H1 (cell line): ENCODE data around the gene DHRS2. TPM values are rescaled to one million over a fixed set of nuclear protein-coding genes. Genes with fewer than 3 reads are reported as not detected.

ENCODE experiments used
- CTCF ChIA-PET: fragments of 300-600 bp; sonication (Branson Sonifier 250); formaldehyde crosslinking; loops from one replicate; lab custom pipeline; 2021; ENCODE audit not compliant: partially characterized antibody; lab: Charles Lee
- POLR2A ChIA-PET: fragments of 300-600 bp; sonication (Branson Sonifier 250); formaldehyde crosslinking; loops from one replicate; lab custom pipeline; 2021; ENCODE audit warnings: inconsistent platforms; ENCODE audit not compliant: partially characterized antibody; lab: Charles Lee
- DNase-seq, 2 experiments: peaks; one replicate each; pipeline versions ENCODE4 v3.0.0 to v3.0.0-alpha.2; 2010 to 2022; ENCODE audit warnings: low spot score in 2 of 2, low read depth in 1 of 2, mixed read lengths in 1 of 2
- FAIRE-seq: peaks from 2 replicates; lab custom pipeline; 2011; peaks lifted over from hg19 to GRCh38; lab: Jason Lieb, UNC
- H2AFZ ChIP-seq: 2 replicates; pipeline ENCODE4 v1.8.1; 2012; ENCODE audit warnings: low read length, inconsistent platforms
- H2AK5ac ChIP-seq: 2 replicates; pipeline ENCODE4 v1.6.1; 2013; ENCODE audit warnings: low read depth, low read length
- H2BK120ac ChIP-seq: replicated peaks from 2 replicates; pipeline ENCODE3; 2013; ENCODE audit warnings: low read depth, low read length, inconsistent platforms
- H2BK12ac ChIP-seq: 2 replicates; pipeline ENCODE4 v1.6.1; 2013; ENCODE audit warnings: low read depth, low read length
- H2BK15ac ChIP-seq: 2 replicates; pipeline ENCODE4 v1.6.1; 2013; ENCODE audit warnings: low read length
- H2BK20ac ChIP-seq: 2 replicates; pipeline ENCODE4 v1.6.1; 2013; ENCODE audit warnings: low read length
- H2BK5ac ChIP-seq: 2 replicates; pipeline ENCODE4 v1.6.1; 2013; ENCODE audit warnings: low read depth, low read length
- H3K14ac ChIP-seq: 2 replicates; pipeline ENCODE4 v1.6.1; 2013; ENCODE audit warnings: inconsistent platforms; ENCODE audit not compliant: insufficient read length
- H3K18ac ChIP-seq: 2 replicates; pipeline ENCODE4 v1.6.1; 2013; ENCODE audit warnings: low read length; ENCODE audit errors: extremely low read depth
- H3K23ac ChIP-seq: 2 replicates; pipeline ENCODE4 v1.6.1; 2013; ENCODE audit warnings: inconsistent platforms; ENCODE audit not compliant: insufficient read length
- H3K23me2 ChIP-seq: 2 replicates; pipeline ENCODE4 v1.6.1; 2013; ENCODE audit warnings: low read depth, low read length
- H3K27ac ChIP-seq: 2 replicates; pipeline ENCODE4 v1.6.1; 2011; ENCODE audit warnings: low read depth, low read length, inconsistent platforms
- H3K27me3 ChIP-seq, 4 experiments: replicated peaks in 1 of 4; 1 replicate in 1 of 4; 2 replicates in 3 of 4; pipeline versions ENCODE4 v1.6.1 to v1.8.1; 2011 to 2013; ENCODE audit warnings: low read length in 3 of 4, mild to moderate bottlenecking in 3 of 4, inconsistent platforms in 2 of 4, mixed read lengths in 2 of 4, moderate library complexity in 1 of 4; ENCODE audit not compliant: control insufficient read depth in 3 of 4, insufficient read depth in 3 of 4; ENCODE audit errors: extremely low read depth in 1 of 4
- H3K36me3 ChIP-seq, 4 experiments: 2 replicates each; pipeline versions ENCODE4 v1.6.1 to v1.8.1; 2011 to 2013; ENCODE audit warnings: mild to moderate bottlenecking in 4 of 4, low read length in 3 of 4, moderate library complexity in 2 of 4, control low read depth in 1 of 4, inconsistent platforms in 1 of 4; ENCODE audit not compliant: insufficient read depth in 4 of 4, control insufficient read depth in 2 of 4
- H3K4ac ChIP-seq: replicated peaks from 2 replicates; pipeline ENCODE3; 2013; ENCODE audit warnings: low read length, low read depth, mixed read lengths, inconsistent platforms; ENCODE audit not compliant: insufficient read length
- H3K4me1 ChIP-seq, 4 experiments: replicated peaks in 1 of 4; 1 replicate in 1 of 4; 2 replicates in 3 of 4; pipeline versions ENCODE4 v1.6.1 to v1.8.1; 2011 to 2013; ENCODE audit warnings: low read length in 3 of 4, inconsistent platforms in 2 of 4, mixed read lengths in 1 of 4; ENCODE audit not compliant: insufficient read depth in 4 of 4, control insufficient read depth in 3 of 4
- H3K4me2 ChIP-seq, 2 experiments: 2 replicates each; pipeline versions ENCODE4 v1.6.1 to v1.8.1; 2011 to 2013; ENCODE audit warnings: low read depth in 2 of 2, low read length in 2 of 2, control low read depth in 1 of 2, inconsistent platforms in 1 of 2, mild to moderate bottlenecking in 1 of 2; ENCODE audit not compliant: insufficient read depth in 1 of 2
- H3K4me3 ChIP-seq, 4 experiments: fragments of 200-600, 300-600 bp in 1 of 4; sonication (generic), shearing (Covaris generic), sonication (Bioruptor Twin) in 1 of 4; 2 replicates each; pipeline versions ENCODE4 v1.5.1 to v1.8.1; 2011 to 2016; ENCODE audit warnings: low read length in 4 of 4, low read depth in 3 of 4, control low read depth in 2 of 4, inconsistent platforms in 2 of 4, mild to moderate bottlenecking in 2 of 4, mixed read lengths in 1 of 4, moderate library complexity in 1 of 4; ENCODE audit not compliant: insufficient read depth in 2 of 4; ENCODE audit errors: extremely low read depth in 1 of 4
- H3K56ac ChIP-seq: replicated peaks from 2 replicates; pipeline ENCODE3; 2013; ENCODE audit warnings: low read depth, mild to moderate bottlenecking, mixed read lengths, low read length, inconsistent platforms; ENCODE audit not compliant: insufficient read length
- H3K79me1 ChIP-seq: 2 replicates; pipeline ENCODE4 v1.6.1; 2013; ENCODE audit warnings: low read depth, low read length, control low read depth
- H3K79me2 ChIP-seq, 2 experiments: 2 replicates each; pipeline versions ENCODE4 v1.6.1 to v1.8.1; 2012 to 2013; ENCODE audit warnings: low read length in 2 of 2, mild to moderate bottlenecking in 2 of 2, inconsistent platforms in 1 of 2; ENCODE audit not compliant: insufficient read depth in 2 of 2, control insufficient read depth in 1 of 2
- H3K9ac ChIP-seq, 4 experiments: replicated peaks in 1 of 4; 1 replicate in 1 of 4; 2 replicates in 3 of 4; pipeline versions ENCODE4 v1.6.1 to v1.8.1; 2011 to 2013; ENCODE audit warnings: low read depth in 3 of 4, low read length in 3 of 4, control low read depth in 2 of 4, mild to moderate bottlenecking in 2 of 4, moderate library complexity in 2 of 4, inconsistent platforms in 1 of 4; ENCODE audit errors: extremely low read depth in 1 of 4
- H3K9me3 ChIP-seq, 2 experiments: 2 replicates each; pipeline versions ENCODE4 v1.6.1 to v1.8.1; 2012 to 2013; ENCODE audit warnings: mild to moderate bottlenecking in 2 of 2, moderate library complexity in 2 of 2, control low read depth in 1 of 2, inconsistent platforms in 1 of 2, low read depth in 1 of 2, low read length in 1 of 2, mixed read lengths in 1 of 2; ENCODE audit not compliant: insufficient read depth in 2 of 2
- H4K20me1 ChIP-seq, 2 experiments: replicated peaks in 1 of 2; 2 replicates each; pipeline versions ENCODE3 to v1.8.1; 2011 to 2013; ENCODE audit warnings: inconsistent platforms in 2 of 2, low read length in 2 of 2, mild to moderate bottlenecking in 1 of 2; ENCODE audit not compliant: insufficient read depth in 2 of 2, control insufficient read depth in 1 of 2
- H4K5ac ChIP-seq: 2 replicates; pipeline ENCODE4 v1.6.1; 2013; ENCODE audit warnings: low read length, low read depth, mixed read lengths, inconsistent platforms; ENCODE audit not compliant: insufficient read length
- H4K8ac ChIP-seq: 2 replicates; pipeline ENCODE4 v1.8.0; 2013; ENCODE audit warnings: mild to moderate bottlenecking, moderate library complexity, low read length, inconsistent platforms; ENCODE audit not compliant: insufficient read depth; ENCODE audit errors: extremely low read depth
- H4K91ac ChIP-seq: replicated peaks from 2 replicates; pipeline ENCODE3; 2013; ENCODE audit warnings: low read length, mixed read lengths, inconsistent platforms; ENCODE audit not compliant: insufficient read length
- CBX5 ChIP-seq: fragments of 300-800, 300-1000 bp; sonication (generic); IDR thresholded peaks from 2 replicates; pipeline ENCODE4 v1.7.1; 2016; ENCODE audit warnings: antibody characterized with exemption, low read length, low read depth
- CHD1 ChIP-seq: IDR thresholded peaks from 2 replicates; pipeline ENCODE4 v1.6.1; 2012; ENCODE audit warnings: low read depth, low read length, improper control_type of control experiment
- CREB1 ChIP-seq: IDR thresholded peaks from 2 replicates; pipeline ENCODE4 v1.6.1; 2012; ENCODE audit warnings: inconsistent platforms
- CTBP2 ChIP-seq: IDR thresholded peaks from 2 replicates; pipeline ENCODE4 v1.7.0; 2011; ENCODE audit warnings: borderline replicate concordance, mild to moderate bottlenecking, moderate library complexity, mixed read lengths, low read length; ENCODE audit not compliant: insufficient read depth, insufficient read length
- HDAC2 ChIP-seq, 2 experiments: fragments of 300-600 bp in 1 of 2; sonication (generic) in 1 of 2; IDR thresholded peaks; 2 replicates each; pipeline ENCODE4 v1.6.1; 2011 to 2012; ENCODE audit warnings: low read depth in 2 of 2, low read length in 2 of 2, mild to moderate bottlenecking in 2 of 2, moderate library complexity in 2 of 2, borderline replicate concordance in 1 of 2, inconsistent platforms in 1 of 2
- HDAC6 ChIP-seq: IDR thresholded peaks from one replicate; pipeline ENCODE4 v1.7.1; 2012; ENCODE audit warnings: low read depth, mild to moderate bottlenecking, inconsistent platforms, low read length, moderate library complexity
- KDM1A ChIP-seq: fragments of 200-600, 300-600 bp; sonication (generic); IDR thresholded peaks from 2 replicates; pipeline ENCODE4 v1.7.1; 2016; ENCODE audit warnings: mild to moderate bottlenecking, low read length, borderline replicate concordance
- NRF1 ChIP-seq: IDR thresholded peaks from 2 replicates; pipeline ENCODE4 v1.6.1; 2011; ENCODE audit warnings: mild to moderate bottlenecking, low read depth, low read length, improper control_type of control experiment
- POLR2AphosphoS5 ChIP-seq: IDR thresholded peaks from 2 replicates; pipeline ENCODE4 v1.6.1; 2011; ENCODE audit warnings: low read depth, low read length
- SRF ChIP-seq: IDR thresholded peaks from 2 replicates; pipeline ENCODE4 v1.6.1; 2011; ENCODE audit warnings: mild to moderate bottlenecking, low read depth, low read length, moderate library complexity
- USF2 ChIP-seq: IDR thresholded peaks from 2 replicates; pipeline ENCODE4 v1.6.1; 2011; ENCODE audit warnings: low read length, improper control_type of control experiment
- WGBS, 2 experiments: shearing (Covaris generic) in 1 of 2; methylation state at CpG; one replicate each; pipeline versions ENCODE4 v1.1.6 to v1.1.7; 2013 to 2015; ENCODE audit warnings: low lambda C conversion rate in 2 of 2, mixed read lengths in 2 of 2, inconsistent platforms in 1 of 2, low coverage in 1 of 2, missing lambda C conversion rate in 1 of 2; ENCODE audit not compliant: insufficient replicate concordance in 2 of 2, insufficient coverage in 1 of 2, insufficient read length in 1 of 2; ENCODE audit errors: extremely low coverage in 1 of 2, missing lambda C conversion rate in 1 of 2; 5-methylcytosine and 5-hydroxymethylcytosine counted together
- polyA plus RNA-seq, 7 experiments: library from polyadenylated mRNA; depleted of rRNA in 3 of 7; stranded (reverse) in 5 of 7; unstranded in 2 of 7; fragments of >200 nt in 5 of 7; fragments of 200-250 nt in 2 of 7; gene quantifications; 1 replicate in 5 of 7; 2 replicates in 1 of 7; 4 replicates in 1 of 7; pipeline versions ENCODE4 v1.2.1 to v1.2.3, GENCODE V29; 2011 to 2013; ENCODE audit warnings: missing spikeins in 2 of 7, mixed read lengths in 2 of 7
- total RNA-seq: library from RNA; stranded (reverse); fragmentation: NEBNext Ultra II Directional; extraction: Animal tissue kit (Norgen Biotek cat#: 25700); gene quantifications from 2 replicates; pipeline ENCODE4 v1.2.1, GENCODE V29; 2021

The DHRS2 gene
- total and polyA plus RNA-seq, 2 of the 8 experiments (the other 6 are each of a cell fraction or from before 2014, with no cell fraction given) = 1.1 to 3.5 TPM

- Histone ChIP-seq H3K4ac (no peak overlapping the region), H3K56ac (no peak overlapping the region), H3K27me3 (peaks cover 0 to 3% (median 0%) of the 10 kb centered on the region in 4 experiments; a peak in 2 of 7 replicates), H3K23ac (no peak overlapping the region), H2BK15ac (no peak overlapping the region), H2BK5ac (no peak overlapping the region), H4K91ac (no peak overlapping the region), H3K4me2 (no peak overlapping the region), H3K79me2 (no peaks in the 10 kb centered on the region), H3K79me1 (no peaks in the 10 kb centered on the region), H3K9me3 (peaks cover 4 to 13% of the 10 kb centered on the region in 2 experiments; a peak in 2 of 4 replicates), H4K8ac (no peak overlapping the region), H3K36me3 (no peaks in the 10 kb centered on the region), H3K14ac (no peak overlapping the region), H3K4me1 (peaks cover 0 to 1% (median 0%) of the 10 kb centered on the region in 4 experiments; a peak in 2 of 7 replicates), H3K9ac (no peak overlapping the region), H2BK12ac (no peak overlapping the region), H4K5ac (no peak overlapping the region), H2BK120ac (no peak overlapping the region), H4K20me1 (no peaks in the 10 kb centered on the region), H3K4me3 (no peak overlapping the region), H3K23me2 (peaks cover 1% of the 10 kb centered on the region; the same call in 1 of the 2 replicates), H2BK20ac (no peak overlapping the region), H2AK5ac (no peak overlapping the region), H3K18ac (no peak overlapping the region), H2AFZ (no peak overlapping the region), H3K27ac (no peak overlapping the region)
- CTCF ChIA-PET = interaction anchor here (1.1 to 3.4 kb wide), 3 partner anchors 14 to 265 kb away, joined by 3 to 43 read pairs (median 5); no protein-coding TSS in a partner anchor
- POLR2A ChIA-PET = no interaction called here
- TF ChIP-seq HDAC6 = no peak
- TF ChIP-seq POLR2AphosphoS5 = no peak
- no peak for TF ChIP-seq USF2
- no peak for TF ChIP-seq SRF
- TF ChIP-seq NRF1 = no peak
- no peak for TF ChIP-seq HDAC2 (IDR thresholded peaks at IDR 0.05; ENCODE audit: borderline replicate concordance in 1 of 2, low read depth in 2 of 2, low read length in 2 of 2)
- no peak for TF ChIP-seq CBX5
- no peak for TF ChIP-seq CTBP2
- TF ChIP-seq CREB1 = no peak
- no peak for TF ChIP-seq CHD1
- TF ChIP-seq KDM1A = no peak
- DNase-seq (no peak), FAIRE-seq (no peak)
- 83% methylated on average over 9 of the region's 9 CpGs; no CpG with 5 or more reads in 1 of the 2 experiments for WGBS, 2 experiments
These were observed 9.9 kb downstream of the DHRS2 start for GRCh38 chr14:23645812-23646647.
